K562 (cell line): ENCODE results near the gene MSRB2. TPM values are rescaled to one million over a fixed set of nuclear protein-coding genes. Genes with fewer than 3 reads are reported as not detected.

Source experiments
- ATAC-seq: fragments of 200-7000 bp; cut with Tn5 transposase; 3 replicates; pipeline ENCODE4 v1.9.1; 2020; ENCODE audit warnings: moderate library complexity
- BruUV-seq: library from RNA; stranded (reverse); fragments of 400-500 nt; replicated peaks from 2 replicates; lab custom pipeline; 2021; lab: Mats Ljungman, UMichigan
- CTCF ChIA-PET: fragments of 300-600 bp; formaldehyde crosslinking; extraction: SDS; loops from one replicate; lab custom pipeline; 2021; ENCODE audit warnings: low intra/inter-chr PET ratio; lab: Yijun Ruan, JAX
- POLR2A ChIA-PET: fragments of 300-600, 350-650 bp; sonication (Branson Sonifier 250); formaldehyde crosslinking; extraction: SDS; loops from one replicate; lab custom pipeline; 2021; ENCODE audit warnings: antibody characterized with exemption, inconsistent platforms; lab: Yijun Ruan, JAX
- DNase-seq, 4 experiments: peaks; one replicate each; pipeline versions ENCODE4 v3.0.0 to v3.0.0-alpha.2; 2011 to 2018; ENCODE audit warnings: low spot score in 3 of 4, mixed read lengths in 3 of 4; ENCODE audit errors: extremely low read depth in 1 of 4
- FAIRE-seq: peaks from 2 replicates; lab custom pipeline; 2011; peaks lifted over from hg19 to GRCh38; lab: Jason Lieb, UNC
- H2AFZ ChIP-seq: 2 replicates; pipeline ENCODE4 v1.6.0; 2011; ENCODE audit warnings: low read depth, low read length, control low read depth, inconsistent platforms
- H3K27ac ChIP-seq: fragments of 200-600 bp; 3 replicates; pipeline ENCODE4 v1.8.0; 2011; ENCODE audit warnings: low read depth, mild to moderate bottlenecking, control low read depth, inconsistent platforms, low read length, moderate library complexity, mixed read lengths; ENCODE audit errors: extremely low read depth
- H3K27me3 ChIP-seq, 2 experiments: fragments of 300-600 bp in 1 of 2; 2 replicates in 1 of 2; 3 replicates in 1 of 2; pipeline versions ENCODE4 v1.6.0 to v1.8.0; 2011; ENCODE audit warnings: inconsistent platforms in 2 of 2, low read length in 2 of 2, mild to moderate bottlenecking in 1 of 2, mixed read lengths in 1 of 2, moderate library complexity in 1 of 2; ENCODE audit not compliant: control insufficient read depth in 2 of 2, insufficient read depth in 2 of 2
- H3K36me3 ChIP-seq: fragments of 300-600 bp; 3 replicates; pipeline ENCODE4 v1.8.0; 2011; ENCODE audit warnings: mild to moderate bottlenecking, low read length, inconsistent platforms; ENCODE audit not compliant: control insufficient read depth, insufficient read depth
- H3K4me1 ChIP-seq, 2 experiments: fragments of 200-600 bp in 1 of 2; replicated peaks in 1 of 2; 2 replicates in 1 of 2; 3 replicates in 1 of 2; pipeline versions ENCODE4 v1.5.1 to v1.8.0; 2011; ENCODE audit warnings: inconsistent platforms in 2 of 2, low read length in 2 of 2, mild to moderate bottlenecking in 1 of 2, mixed read lengths in 1 of 2, moderate library complexity in 1 of 2; ENCODE audit not compliant: control insufficient read depth in 2 of 2, insufficient read depth in 2 of 2
- H3K4me2 ChIP-seq: 2 replicates; pipeline ENCODE4 v1.6.1; 2011; ENCODE audit warnings: low read length, control low read depth, inconsistent platforms, mixed read lengths; ENCODE audit not compliant: insufficient read depth
- H3K4me3 ChIP-seq: fragments of 200-600 bp; sonication (generic), shearing (Covaris generic); 2 replicates; pipeline ENCODE4 v1.5.1; 2016; ENCODE audit warnings: control low read depth, inconsistent platforms
- H3K79me2 ChIP-seq: fragments of 200-600 bp; 3 replicates; pipeline ENCODE4 v1.8.0; 2011; ENCODE audit warnings: low read length, inconsistent platforms; ENCODE audit not compliant: control insufficient read depth, insufficient read depth
- H3K9ac ChIP-seq, 2 experiments: 2 replicates each; pipeline versions ENCODE4 v1.6.0 to v1.6.1; 2011; ENCODE audit warnings: low read depth in 2 of 2, low read length in 2 of 2, control low read depth in 1 of 2, inconsistent platforms in 1 of 2, mild to moderate bottlenecking in 1 of 2, mixed read lengths in 1 of 2; ENCODE audit not compliant: insufficient read depth in 1 of 2
- H3K9me1 ChIP-seq: one replicate; pipeline ENCODE4 v1.6.0; 2011; ENCODE audit warnings: inconsistent platforms, mild to moderate bottlenecking, low read length, moderate library complexity; ENCODE audit not compliant: control insufficient read depth, insufficient read depth
- H3K9me3 ChIP-seq: replicated peaks from 2 replicates; pipeline ENCODE4 v1.5.1; 2011; ENCODE audit warnings: low read depth, low read length, inconsistent platforms; ENCODE audit not compliant: control insufficient read depth, insufficient read depth
- H4K20me1 ChIP-seq: replicated peaks from 2 replicates; pipeline ENCODE4 v1.6.1; 2011; ENCODE audit warnings: low read length, inconsistent platforms, mixed read lengths; ENCODE audit not compliant: control insufficient read depth, insufficient read depth
- ARID1B ChIP-seq: fragments of 450-650 bp; IDR thresholded peaks from 2 replicates; pipeline ENCODE4 v1.6.1; 2016; ENCODE audit warnings: antibody characterized with exemption, mild to moderate bottlenecking, inconsistent platforms
- ETS1 ChIP-seq: conservative IDR thresholded peaks from 2 replicates; pipeline ENCODE4 v1.6.1; 2011; ENCODE audit warnings: low read depth, mild to moderate bottlenecking, low read length; ENCODE audit not compliant: control insufficient read depth
- MXI1 ChIP-seq: IDR thresholded peaks from 2 replicates; pipeline ENCODE4 v1.6.1; 2011; ENCODE audit warnings: low read depth, mild to moderate bottlenecking, improper control_type of control experiment, low read length
- PHF8 ChIP-seq: fragments of 200-600 bp; sonication (generic); IDR thresholded peaks from 2 replicates; pipeline ENCODE4 v1.6.1; 2012; ENCODE audit warnings: mixed run types, mild to moderate bottlenecking, inconsistent platforms, low read length, moderate library complexity, borderline replicate concordance
- PML ChIP-seq: IDR thresholded peaks from 2 replicates; pipeline ENCODE4 v1.6.1; 2012; ENCODE audit warnings: low read length, inconsistent platforms
- SREBF1 ChIP-seq: fragments of 150-350 bp; IDR thresholded peaks from 2 replicates; pipeline ENCODE4 v1.6.1; 2014; ENCODE audit warnings: antibody characterized with exemption, low read depth, low read length, borderline replicate concordance
- TCF7L2 ChIP-seq: fragments of 150-350 bp; IDR thresholded peaks from 2 replicates; pipeline ENCODE4 v1.6.1; 2016; ENCODE audit warnings: low read depth, mild to moderate bottlenecking, low read length, moderate library complexity
- TSHZ1 ChIP-seq: fragments of 250-450 bp; sonication (Bioruptor Pico); IDR thresholded peaks from 2 replicates; pipeline ENCODE4 v1.4.0; 2020; ENCODE audit warnings: mild to moderate bottlenecking, moderate library complexity
- YY1 ChIP-seq, 3 experiments: IDR thresholded peaks; 2 replicates each; pipeline ENCODE4 v1.6.1; 2011; ENCODE audit warnings: low read length in 2 of 3, mild to moderate bottlenecking in 2 of 3, moderate library complexity in 2 of 3, borderline replicate concordance in 1 of 3, control low read depth in 1 of 3, low read depth in 1 of 3; ENCODE audit not compliant: insufficient read depth in 3 of 3, insufficient replicate concordance in 2 of 3, control insufficient read depth in 1 of 3, insufficient read length in 1 of 3; ENCODE audit errors: extremely low read depth in 1 of 3
- ZNF395 ChIP-seq: fragments of 200-800 bp; sonication (Bioruptor generic); IDR thresholded peaks from 2 replicates; pipeline ENCODE4 v1.6.1; 2017; ENCODE audit warnings: missing genetic modification characterization, missing compliant biosample characterization
- ZNF431 ChIP-seq: sonication (generic); formaldehyde crosslinking; IDR thresholded peaks from 2 replicates; pipeline ENCODE4 v1.8.0; 2022; ENCODE audit warnings: mild to moderate bottlenecking, missing genetic modification reagents
- WGBS: fragments of 100-300 bp; shearing (Covaris generic); methylation state at CpG from one replicate; pipeline ENCODE4 v1.1.6; 2016; ENCODE audit warnings: low coverage, mixed read lengths; ENCODE audit not compliant: insufficient coverage; ENCODE audit errors: missing lambda C conversion rate; 5-methylcytosine and 5-hydroxymethylcytosine counted together
- in situ Hi-C: fragments of 300-500 bp; cut with MboI; formaldehyde crosslinking; loops from 4 replicates; pipeline ENCODE4 v1.15.0; 2018; ENCODE audit warnings: inconsistent platforms, mixed read lengths
- intact Hi-C: fragments of 100-400 bp; cut with micrococcal nuclease; formaldehyde crosslinking; loops from 2 replicates; pipeline ENCODE4 v1.14.2; 2022
- polyA plus RNA-seq, 8 experiments: library from polyadenylated mRNA; depleted of rRNA in 4 of 8; stranded (reverse) in 5 of 8; unstranded in 3 of 8; fragments of >200 nt; fragmentation: Nextera tagmentation in 2 of 8; fragmentation: Illumina TruSeq in 1 of 8; extraction: Ambion mirVana in 2 of 8; extraction: Trizol in 1 of 8; gene quantifications; 2 replicates each; pipeline versions ENCODE4 v1.2.1 to v1.2.3, GENCODE V29; 2011 to 2014; ENCODE audit warnings: inconsistent platforms in 1 of 8, missing spikeins in 1 of 8
- total RNA-seq, 7 experiments: library from RNA; depleted of rRNA in 6 of 7; stranded (reverse); fragments of >200 nt in 6 of 7; fragmentation: Illumina TruSeq in 2 of 7; extraction: Trizol in 2 of 7; gene quantifications; 2 replicates each; pipeline versions ENCODE4 v1.2.1 to v1.2.3, GENCODE V29; 2011 to 2021; ENCODE audit warnings: low replicate concordance in 1 of 7

Gene MSRB2
- total and polyA plus RNA-seq, 9 of the 15 experiments (the other 6 are each of a cell fraction or from before 2014, with no cell fraction given), result 1.5 to 22.3 (median 5.9) TPM

- no peaks in the 10 kb centered on the region for H4K20me1 ChIP-seq
- H2AFZ ChIP-seq, result no peak overlapping the region
- in situ Hi-C loops (loop anchor here (25.0 kb wide), 1 partner anchor 1362 kb away; no protein-coding TSS in a partner anchor), intact Hi-C loops (loop anchor here (10.0 kb wide), 2 partner anchors 384 to 1214 kb away; no protein-coding TSS in a partner anchor)
- H3K79me2 ChIP-seq, result no peaks in the 10 kb centered on the region
- 2% methylated on average over 12 of the region's 12 CpGs for WGBS
- no TSS peak for BruUV-seq
- no peak for DNase-seq
- peaks cover 0 to 4% of the 10 kb centered on the region in 2 experiments; a peak in 2 of 5 replicates for H3K4me1 ChIP-seq
- H3K9me1 ChIP-seq, result no peaks in the 10 kb centered on the region
- no peak for ATAC-seq
- H3K4me3 ChIP-seq, result no peak overlapping the region
- no peak overlapping the region for H3K27ac ChIP-seq
- no peaks in the 10 kb centered on the region for H3K9me3 ChIP-seq
- ChIA-PET CTCF (no interaction called here), POLR2A (no interaction called here)
- FAIRE-seq, result no peak
- no peaks in the 10 kb centered on the region for H3K36me3 ChIP-seq
- no peak overlapping the region for H3K9ac ChIP-seq
- TF ChIP-seq PHF8 (no peak), PML (no peak), ZNF431 (no peak), ARID1B (no peak), YY1 (IDR thresholded peaks at IDR 0.05; ENCODE audit: borderline replicate concordance in 1 of 3, control insufficient read depth in 1 of 3, extremely low read depth in 1 of 3, insufficient read depth in 3 of 3, insufficient read length in 1 of 3, insufficient replicate concordance in 2 of 3, low read depth in 1 of 3, low read length in 2 of 3) (no peak), TSHZ1 (CRISPR knock-in tag) (no peak), ETS1 (no peak), MXI1 (no peak), ZNF395 (CRISPR knock-in tag) (no peak), SREBF1 (no peak), TCF7L2 (no peak)
- no peak overlapping the region for H3K4me2 ChIP-seq
- H3K27me3 ChIP-seq, result peaks cover 12 to 38% of the 10 kb centered on the region in 2 experiments; a peak in 4 of 5 replicates
Measured at GRCh38 chr10:23150610-23151009, 55.2 kb downstream of the MSRB2 start.
